A549 (cell line): ENCODE measurements around the gene CPT1B. TPM values are rescaled to one million over a fixed set of nuclear protein-coding genes. Genes with fewer than 3 reads are reported as not detected.

Experiments
- ATAC-seq, 2 experiments: fragments of 200-7000 bp in 1 of 2; fragments of >200 bp in 1 of 2; cut with Nextera tagmentation in 1 of 2; cut with Tn5 transposase in 1 of 2; 3 replicates each; pipeline versions ENCODE4 v1.8.0 to v1.9.1; 2018 to 2020; ENCODE audit warnings: mild to moderate bottlenecking in 1 of 2, moderate library complexity in 1 of 2
- CTCF ChIA-PET: fragments of 300-600 bp; sonication (Branson Sonifier 250); formaldehyde crosslinking; extraction: SDS; loops from one replicate; lab custom pipeline; 2021; ENCODE audit warnings: antibody characterized with exemption, inconsistent platforms; lab: Yijun Ruan, JAX
- POLR2A ChIA-PET: fragments of 350-600 bp; formaldehyde crosslinking; extraction: SDS; loops from one replicate; lab custom pipeline; 2021; ENCODE audit warnings: antibody characterized with exemption, inconsistent platforms; lab: Yijun Ruan, JAX
- DNase-seq, 2 experiments: peaks; one replicate each; pipeline versions ENCODE4 v3.0.0 to v3.0.0-alpha.2; 2011 to 2016; ENCODE audit warnings: low read depth in 1 of 2, low spot score in 1 of 2
- FAIRE-seq: peaks from 2 replicates; lab custom pipeline; 2011; peaks lifted over from hg19 to GRCh38; lab: Jason Lieb, UNC
- H3K27ac ChIP-seq, 2 experiments: fragments of >200 bp; sonication (Bioruptor Twin); formaldehyde crosslinking; 3 replicates each; pipeline ENCODE4 v1.5.1; 2016 to 2017
- H3K4me1 ChIP-seq: fragments of >200 bp; sonication (Bioruptor Twin); formaldehyde crosslinking; 3 replicates; pipeline ENCODE4 v1.6.1; 2016
- H3K4me2 ChIP-seq: fragments of >200 bp; sonication (Bioruptor Twin); formaldehyde crosslinking; 3 replicates; pipeline ENCODE4 v1.6.1; 2016
- H3K4me3 ChIP-seq: fragments of >200 bp; sonication (Bioruptor Twin); formaldehyde crosslinking; 3 replicates; pipeline ENCODE4 v1.5.1; 2016
- H3K9me3 ChIP-seq: fragments of >200 bp; sonication (Bioruptor Twin); formaldehyde crosslinking; 3 replicates; pipeline ENCODE4 v1.6.1; 2016
- CBX8 ChIP-seq: fragments of 200-600 bp; sonication (generic); IDR thresholded peaks from 2 replicates; pipeline ENCODE4 v1.6.1; 2016
- CHD2 ChIP-seq: fragments of 150-350 bp; IDR thresholded peaks from 2 replicates; pipeline ENCODE4 v1.6.1; 2014; ENCODE audit warnings: low read length; ENCODE audit not compliant: partially characterized antibody
- EHMT2 ChIP-seq: fragments of 200-600 bp; sonication (generic); IDR thresholded peaks from 2 replicates; pipeline ENCODE4 v1.6.1; 2016; ENCODE audit warnings: antibody characterized with exemption, low read depth, mild to moderate bottlenecking, moderate library complexity
- EP300 ChIP-seq, 2 experiments: fragments of >200 bp; sonication (Bioruptor Twin); formaldehyde crosslinking; IDR thresholded peaks; 2 replicates in 1 of 2; 3 replicates in 1 of 2; pipeline ENCODE4 v1.6.1; 2016 to 2017
- HDAC2 ChIP-seq: fragments of 200-600 bp; sonication (generic); IDR thresholded peaks from 2 replicates; pipeline ENCODE4 v1.6.1; 2016
- HOXB13 ChIP-seq: fragments of 250-450 bp; sonication (Bioruptor Pico); IDR thresholded peaks from 2 replicates; pipeline ENCODE4 v1.5.0; 2020; ENCODE audit warnings: low read depth, mild to moderate bottlenecking, moderate library complexity
- HOXB5 ChIP-seq: fragments of 250-450 bp; sonication (Bioruptor Pico); IDR thresholded peaks from 2 replicates; pipeline ENCODE4 v1.5.0; 2020; ENCODE audit warnings: mild to moderate bottlenecking, moderate library complexity
- JUN ChIP-seq, 2 experiments: fragments of >200 bp; sonication (Bioruptor Twin); formaldehyde crosslinking; IDR thresholded peaks; 2 replicates in 1 of 2; 3 replicates in 1 of 2; pipeline ENCODE4 v1.6.1; 2016 to 2017
- JUNB ChIP-seq: fragments of >200 bp; sonication (Bioruptor Twin); formaldehyde crosslinking; IDR thresholded peaks from 2 replicates; pipeline ENCODE4 v1.6.1; 2016
- KDM5A ChIP-seq: fragments of 200-600 bp; sonication (generic); IDR thresholded peaks from 2 replicates; pipeline ENCODE4 v1.6.1; 2016; ENCODE audit warnings: antibody characterized with exemption, mild to moderate bottlenecking
- MAZ ChIP-seq: fragments of 150-350 bp; IDR thresholded peaks from 2 replicates; pipeline ENCODE4 v1.6.1; 2014; ENCODE audit warnings: antibody characterized with exemption, low read depth, low read length, borderline replicate concordance
- MYC ChIP-seq: IDR thresholded peaks from 2 replicates; pipeline ENCODE4 v1.6.1; 2012; ENCODE audit warnings: mild to moderate bottlenecking, inconsistent platforms, low read length, improper control_type of control experiment, borderline replicate concordance
- PHF8 ChIP-seq: fragments of 200-600 bp; sonication (generic); IDR thresholded peaks from 2 replicates; pipeline ENCODE4 v1.6.1; 2016; ENCODE audit warnings: low read depth, mild to moderate bottlenecking, antibody characterized with exemption, moderate library complexity, borderline replicate concordance
- POLR2A ChIP-seq: IDR thresholded peaks from 2 replicates; pipeline ENCODE4 v1.6.1; 2012; ENCODE audit warnings: mild to moderate bottlenecking, low read length
- POLR2AphosphoS2 ChIP-seq: conservative IDR thresholded peaks from 2 replicates; pipeline ENCODE4 v1.6.1; 2012; ENCODE audit warnings: low read length, improper control_type of control experiment, inconsistent platforms
- RCOR1 ChIP-seq: fragments of 150-350 bp; IDR thresholded peaks from 2 replicates; pipeline ENCODE4 v1.6.1; 2014; ENCODE audit warnings: antibody characterized with exemption, low read length, low read depth
- RNF2 ChIP-seq: fragments of 200-600 bp; sonication (generic); IDR thresholded peaks from 2 replicates; pipeline ENCODE4 v1.6.1; 2016; ENCODE audit warnings: low read depth, mild to moderate bottlenecking, antibody characterized with exemption, moderate library complexity, borderline replicate concordance
- SREBF2 ChIP-seq: fragments of 450-650 bp; IDR thresholded peaks from 2 replicates; pipeline ENCODE4 v1.6.1; 2014; ENCODE audit warnings: mild to moderate bottlenecking, moderate library complexity
- WGBS: methylation state at CpG from one replicate; pipeline ENCODE4 v1.1.6; 2017; ENCODE audit errors: missing lambda C conversion rate; 5-methylcytosine and 5-hydroxymethylcytosine counted together
- polyA plus RNA-seq, 4 experiments: library from polyadenylated mRNA; depleted of rRNA in 3 of 4; stranded (reverse); fragments of >200 nt; fragmentation: RNase III in 1 of 4; extraction: RNeasy Plus Mini Kit Qiagen cat#74134 plus additional on column Dnase treatment in 1 of 4; gene quantifications; 2 replicates in 3 of 4; 3 replicates in 1 of 4; pipeline ENCODE4 v1.2.3, GENCODE V29; 2011 to 2017
- TF ChIP-seq, protein P1 (sequence below): fragments of >200 bp; sonication (Bioruptor Twin); formaldehyde crosslinking; IDR thresholded peaks from 3 replicates; pipeline ENCODE4 v1.5.1; 2016
- TF ChIP-seq, protein P2 (sequence below): fragments of 200-600 bp; sonication (generic); IDR thresholded peaks from 2 replicates; pipeline ENCODE4 v1.6.1; 2016; ENCODE audit warnings: antibody characterized with exemption, mild to moderate bottlenecking, moderate library complexity
- TF ChIP-seq, protein P3 (sequence below): fragments of >200 bp; sonication (Bioruptor Twin); formaldehyde crosslinking; IDR thresholded peaks from 2 replicates; pipeline ENCODE4 v1.6.1; 2016
- TF ChIP-seq, protein P4 (sequence below): IDR thresholded peaks from 2 replicates; pipeline ENCODE4 v1.6.1; 2012
- TF ChIP-seq, protein P5 (sequence below): IDR thresholded peaks from 2 replicates; pipeline ENCODE4 v1.6.1; 2012; ENCODE audit warnings: low read depth, borderline replicate concordance

The CPT1B gene
- polyA plus RNA-seq, 2 of the 4 experiments (the other 2 are of a cell fraction), result 12.1 to 26.5 TPM

DNA sequence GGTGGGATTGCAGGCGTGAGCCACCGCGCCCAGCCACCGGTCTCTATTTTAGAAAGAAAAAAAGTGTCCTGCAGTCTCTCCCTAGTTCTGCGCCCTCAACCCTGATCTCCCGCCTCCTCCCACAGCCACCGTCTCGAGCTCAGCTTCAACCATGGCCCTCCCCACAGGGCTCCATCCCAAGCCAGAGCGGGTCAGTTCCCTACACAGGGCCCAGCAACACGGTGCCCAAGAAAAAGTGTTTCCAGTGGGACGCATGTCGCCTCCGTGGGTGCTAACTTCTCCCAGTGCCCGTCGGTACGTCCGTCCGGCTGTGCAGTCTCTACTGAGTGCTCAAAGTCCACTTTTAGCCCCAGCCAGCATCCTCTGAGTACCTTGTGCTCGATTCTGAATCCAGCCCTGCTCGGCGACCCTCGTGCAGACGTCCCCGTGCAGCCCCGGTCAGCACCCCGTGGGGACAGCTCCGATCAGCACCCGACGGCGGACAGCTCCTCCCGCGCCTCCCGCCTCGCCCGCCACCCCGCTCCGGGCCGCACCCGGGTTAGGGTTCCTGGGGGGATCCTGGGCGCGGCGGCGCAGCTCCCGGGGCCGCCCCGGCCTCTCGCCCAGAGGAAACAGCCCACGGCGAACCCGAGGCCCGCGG, 21.7 kb upstream of the CPT1B start:
- ATAC-seq (peak; percentile 76 to 80), FAIRE-seq (no peak), DNase-seq (no peak)
- H3K4me1 ChIP-seq, result peaks cover 4% of the 10 kb centered on the region; the same call in 1 of the 3 replicates
- H3K27ac ChIP-seq, result peak overlapping the region in 1 of 2 experiments; percentile 79; a peak in 3 of 6 replicates
- ChIA-PET POLR2A (interaction anchor here (0.7 kb wide), 1 partner anchor 15 kb away, joined by 4 read pairs; no protein-coding TSS in a partner anchor), CTCF (no interaction called here)
- peak; percentile 62; the same call in 1 of the 2 replicates for TF ChIP-seq HOXB13 (CRISPR knock-in tag)
- TF ChIP-seq, protein P1, sequence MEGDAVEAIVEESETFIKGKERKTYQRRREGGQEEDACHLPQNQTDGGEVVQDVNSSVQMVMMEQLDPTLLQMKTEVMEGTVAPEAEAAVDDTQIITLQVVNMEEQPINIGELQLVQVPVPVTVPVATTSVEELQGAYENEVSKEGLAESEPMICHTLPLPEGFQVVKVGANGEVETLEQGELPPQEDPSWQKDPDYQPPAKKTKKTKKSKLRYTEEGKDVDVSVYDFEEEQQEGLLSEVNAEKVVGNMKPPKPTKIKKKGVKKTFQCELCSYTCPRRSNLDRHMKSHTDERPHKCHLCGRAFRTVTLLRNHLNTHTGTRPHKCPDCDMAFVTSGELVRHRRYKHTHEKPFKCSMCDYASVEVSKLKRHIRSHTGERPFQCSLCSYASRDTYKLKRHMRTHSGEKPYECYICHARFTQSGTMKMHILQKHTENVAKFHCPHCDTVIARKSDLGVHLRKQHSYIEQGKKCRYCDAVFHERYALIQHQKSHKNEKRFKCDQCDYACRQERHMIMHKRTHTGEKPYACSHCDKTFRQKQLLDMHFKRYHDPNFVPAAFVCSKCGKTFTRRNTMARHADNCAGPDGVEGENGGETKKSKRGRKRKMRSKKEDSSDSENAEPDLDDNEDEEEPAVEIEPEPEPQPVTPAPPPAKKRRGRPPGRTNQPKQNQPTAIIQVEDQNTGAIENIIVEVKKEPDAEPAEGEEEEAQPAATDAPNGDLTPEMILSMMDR, result no peak
- peak; percentile 96 for TF ChIP-seq EHMT2
- peak; percentile 50; the same call in 1 of the 2 replicates for TF ChIP-seq HOXB5
- TF ChIP-seq, protein P2, sequence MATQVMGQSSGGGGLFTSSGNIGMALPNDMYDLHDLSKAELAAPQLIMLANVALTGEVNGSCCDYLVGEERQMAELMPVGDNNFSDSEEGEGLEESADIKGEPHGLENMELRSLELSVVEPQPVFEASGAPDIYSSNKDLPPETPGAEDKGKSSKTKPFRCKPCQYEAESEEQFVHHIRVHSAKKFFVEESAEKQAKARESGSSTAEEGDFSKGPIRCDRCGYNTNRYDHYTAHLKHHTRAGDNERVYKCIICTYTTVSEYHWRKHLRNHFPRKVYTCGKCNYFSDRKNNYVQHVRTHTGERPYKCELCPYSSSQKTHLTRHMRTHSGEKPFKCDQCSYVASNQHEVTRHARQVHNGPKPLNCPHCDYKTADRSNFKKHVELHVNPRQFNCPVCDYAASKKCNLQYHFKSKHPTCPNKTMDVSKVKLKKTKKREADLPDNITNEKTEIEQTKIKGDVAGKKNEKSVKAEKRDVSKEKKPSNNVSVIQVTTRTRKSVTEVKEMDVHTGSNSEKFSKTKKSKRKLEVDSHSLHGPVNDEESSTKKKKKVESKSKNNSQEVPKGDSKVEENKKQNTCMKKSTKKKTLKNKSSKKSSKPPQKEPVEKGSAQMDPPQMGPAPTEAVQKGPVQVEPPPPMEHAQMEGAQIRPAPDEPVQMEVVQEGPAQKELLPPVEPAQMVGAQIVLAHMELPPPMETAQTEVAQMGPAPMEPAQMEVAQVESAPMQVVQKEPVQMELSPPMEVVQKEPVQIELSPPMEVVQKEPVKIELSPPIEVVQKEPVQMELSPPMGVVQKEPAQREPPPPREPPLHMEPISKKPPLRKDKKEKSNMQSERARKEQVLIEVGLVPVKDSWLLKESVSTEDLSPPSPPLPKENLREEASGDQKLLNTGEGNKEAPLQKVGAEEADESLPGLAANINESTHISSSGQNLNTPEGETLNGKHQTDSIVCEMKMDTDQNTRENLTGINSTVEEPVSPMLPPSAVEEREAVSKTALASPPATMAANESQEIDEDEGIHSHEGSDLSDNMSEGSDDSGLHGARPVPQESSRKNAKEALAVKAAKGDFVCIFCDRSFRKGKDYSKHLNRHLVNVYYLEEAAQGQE, result peak; percentile 96
- TF ChIP-seq KDM5A, result no peak
- H3K4me3 ChIP-seq, result peak overlapping the region; percentile 56
- H3K9me3 ChIP-seq, result no peaks in the 10 kb centered on the region
- 67% methylated on average over 19 of the region's 52 CpGs for WGBS
- H3K4me2 ChIP-seq, result peak overlapping the region; percentile 97

DNA sequence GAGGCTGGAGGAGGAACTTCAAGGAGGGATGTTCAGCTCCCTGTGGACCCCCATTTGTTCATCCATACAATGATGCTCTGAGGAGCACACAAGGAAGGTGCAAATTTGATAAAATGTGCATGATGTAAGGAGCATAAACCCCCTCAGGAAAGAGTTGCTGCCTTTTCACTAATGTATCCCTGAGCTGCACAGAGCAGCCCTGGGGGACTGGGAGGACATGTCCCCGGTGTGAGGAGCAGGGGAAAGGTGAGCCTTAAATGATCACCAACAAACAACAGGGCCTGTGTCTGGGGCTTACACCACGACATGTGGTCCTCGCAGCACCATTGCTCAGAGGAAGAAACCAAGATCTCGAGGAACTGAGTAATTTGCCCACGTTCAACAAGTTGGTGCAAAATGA, 18.9 kb upstream of the CPT1B start:
- no peak overlapping the region for H3K4me2 ChIP-seq
- no peaks in the 10 kb centered on the region for H3K9me3 ChIP-seq
- FAIRE-seq (no peak), DNase-seq (no peak), ATAC-seq (no peak)
- ChIA-PET POLR2A (no interaction called here), CTCF (interaction anchor here (2.4 kb wide), 1 partner anchor 23 kb away, joined by 10 read pairs; no protein-coding TSS in a partner anchor)
- H3K4me3 ChIP-seq, result no peak overlapping the region
- peaks cover 4% of the 10 kb centered on the region; the same call in 1 of the 3 replicates for H3K4me1 ChIP-seq
- no peak overlapping the region for H3K27ac ChIP-seq
- TF ChIP-seq EP300 (IDR thresholded peaks at IDR 0.05) (no peak), RNF2 (no peak), POLR2A (no peak), POLR2AphosphoS2 (no peak), MYC (no peak), CBX8 (no peak), JUN (IDR thresholded peaks at IDR 0.05) (no peak), PHF8 (no peak), SREBF2 (no peak), MAZ (no peak), HDAC2 (no peak), RCOR1 (no peak), CHD2 (no peak), JUNB (no peak)
- TF ChIP-seq, protein P3, sequence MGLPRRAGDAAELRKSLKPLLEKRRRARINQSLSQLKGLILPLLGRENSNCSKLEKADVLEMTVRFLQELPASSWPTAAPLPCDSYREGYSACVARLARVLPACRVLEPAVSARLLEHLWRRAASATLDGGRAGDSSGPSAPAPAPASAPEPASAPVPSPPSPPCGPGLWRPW, result no peak
- TF ChIP-seq, protein P2, result no peak
- TF ChIP-seq, protein P4, sequence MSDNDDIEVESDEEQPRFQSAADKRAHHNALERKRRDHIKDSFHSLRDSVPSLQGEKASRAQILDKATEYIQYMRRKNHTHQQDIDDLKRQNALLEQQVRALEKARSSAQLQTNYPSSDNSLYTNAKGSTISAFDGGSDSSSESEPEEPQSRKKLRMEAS, result no peak
- TF ChIP-seq, protein P5, sequence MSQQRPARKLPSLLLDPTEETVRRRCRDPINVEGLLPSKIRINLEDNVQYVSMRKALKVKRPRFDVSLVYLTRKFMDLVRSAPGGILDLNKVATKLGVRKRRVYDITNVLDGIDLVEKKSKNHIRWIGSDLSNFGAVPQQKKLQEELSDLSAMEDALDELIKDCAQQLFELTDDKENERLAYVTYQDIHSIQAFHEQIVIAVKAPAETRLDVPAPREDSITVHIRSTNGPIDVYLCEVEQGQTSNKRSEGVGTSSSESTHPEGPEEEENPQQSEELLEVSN, result no peak
- TF ChIP-seq, all 56 proteins: peak for 0
- 46% methylated on average over 5 of the region's 5 CpGs for WGBS
